Activated CD4-positive, alpha-beta T cell treated with anti-CD3 and anti-CD28 coated beads, Interleukin-2, amount 50 U/mL, for 16 hours (primary cell): ENCODE results near the gene TCP11L2.

Experiments used
- DNase-seq: peaks from one replicate; pipeline ENCODE4 v3.0.0-alpha.2; 2020

Gene TCP11L2

GRCh38 chr12:106302401-106303201 lies at the start of gene TCP11L2:
Gene TCP11L2 (plus strand): TSS chr12:106302733. CDS start chr12:106311076, 8,343 bp downstream.
- peak; percentile 83 for DNase-seq

GRCh38 chr12:106254724-106255123 lies 47.8 kb upstream of the TCP11L2 start:
- DNase-seq, result no peak

DNA sequence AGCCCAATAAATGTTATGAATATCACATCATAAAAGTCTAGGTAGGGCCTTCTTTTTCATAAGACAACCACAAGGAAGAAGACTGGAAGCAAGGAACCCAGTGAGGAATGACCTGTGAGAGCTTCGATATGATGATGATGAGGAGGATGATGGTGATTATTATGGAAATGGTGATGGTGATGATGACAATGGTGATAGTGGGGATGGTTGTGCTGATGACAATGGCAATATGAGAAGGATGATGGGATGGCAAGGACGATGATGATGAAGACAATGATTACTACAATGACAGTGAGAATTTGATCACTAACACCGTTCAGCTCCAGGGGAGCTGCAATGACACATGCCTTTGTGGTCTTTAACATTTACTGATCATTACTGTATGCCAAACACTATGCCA lies 47.0 kb upstream of the TCP11L2 start:
- DNase-seq, result no peak

GRCh38 chr12:106255952-106256351 lies 46.6 kb upstream of the TCP11L2 start:
- no peak for DNase-seq

GRCh38 chr12:106256524-106256923 lies 46.0 kb upstream of the TCP11L2 start:
- DNase-seq, result no peak

- DNase-seq, result no peak
Measured at GRCh38 chr12:106258226-106258625, 44.3 kb upstream of the TCP11L2 start.

DNA sequence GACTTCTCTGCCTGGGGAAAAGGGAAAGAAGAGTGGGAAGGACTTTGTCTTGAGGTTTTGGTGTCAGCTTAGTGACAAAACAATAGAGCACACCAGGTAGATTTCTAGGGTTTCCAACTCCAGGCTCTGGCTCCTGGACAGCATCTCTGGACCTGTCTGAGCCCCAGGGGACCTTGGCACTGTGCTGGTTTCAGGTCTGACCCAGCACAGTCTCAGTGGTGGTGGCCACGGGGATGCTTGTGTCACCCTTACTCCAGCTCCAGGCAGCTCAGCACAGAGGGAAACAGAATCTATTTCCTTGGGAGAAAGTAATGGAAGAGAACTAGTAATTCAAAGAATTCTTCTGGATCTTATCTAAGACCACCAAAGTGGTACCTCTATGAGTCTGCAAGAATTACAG lies 43.6 kb upstream of the TCP11L2 start:
- no peak for DNase-seq

DNA sequence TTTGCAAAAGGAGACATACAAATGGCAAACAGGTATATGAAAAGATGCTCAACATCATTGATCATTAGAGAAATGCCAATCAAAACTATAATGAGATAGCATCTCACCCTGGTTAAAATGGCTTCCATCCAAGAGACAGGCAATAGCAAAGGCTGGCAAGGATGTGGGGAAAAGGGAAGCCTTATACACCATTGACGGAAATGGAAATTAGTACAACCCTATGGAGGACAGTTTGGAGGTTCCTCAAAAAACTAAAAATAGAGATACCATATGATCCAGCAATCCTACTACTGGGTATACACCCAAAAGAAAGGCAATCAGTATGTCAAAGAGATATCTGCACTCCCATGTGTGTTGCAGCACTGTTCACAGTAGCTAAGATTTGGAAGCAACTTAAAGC lies 37.4 kb upstream of the TCP11L2 start:
- no peak for DNase-seq

DNA sequence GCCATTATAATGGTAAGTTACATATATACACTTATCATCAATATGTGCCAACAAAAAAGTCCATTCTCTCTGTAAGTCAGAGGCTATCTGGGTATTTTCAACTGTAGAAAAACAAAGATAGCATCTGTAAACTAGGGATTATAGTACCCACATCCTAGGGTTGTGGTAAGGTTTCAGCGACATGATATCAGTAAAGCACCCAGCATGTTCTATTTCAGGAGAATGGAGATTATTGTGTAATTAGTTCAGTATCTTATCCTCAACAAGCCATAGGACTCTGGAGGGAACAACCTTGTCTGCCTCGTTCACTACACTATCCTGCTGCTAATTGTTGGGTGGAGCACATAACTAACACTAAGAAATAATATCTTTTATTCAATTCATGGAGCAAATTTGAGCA lies 35.0 kb upstream of the TCP11L2 start:
- DNase-seq, result peak; percentile 10

- no peak for DNase-seq
Measured at GRCh38 chr12:106269150-106269771, 33.3 kb upstream of the TCP11L2 start.

DNA sequence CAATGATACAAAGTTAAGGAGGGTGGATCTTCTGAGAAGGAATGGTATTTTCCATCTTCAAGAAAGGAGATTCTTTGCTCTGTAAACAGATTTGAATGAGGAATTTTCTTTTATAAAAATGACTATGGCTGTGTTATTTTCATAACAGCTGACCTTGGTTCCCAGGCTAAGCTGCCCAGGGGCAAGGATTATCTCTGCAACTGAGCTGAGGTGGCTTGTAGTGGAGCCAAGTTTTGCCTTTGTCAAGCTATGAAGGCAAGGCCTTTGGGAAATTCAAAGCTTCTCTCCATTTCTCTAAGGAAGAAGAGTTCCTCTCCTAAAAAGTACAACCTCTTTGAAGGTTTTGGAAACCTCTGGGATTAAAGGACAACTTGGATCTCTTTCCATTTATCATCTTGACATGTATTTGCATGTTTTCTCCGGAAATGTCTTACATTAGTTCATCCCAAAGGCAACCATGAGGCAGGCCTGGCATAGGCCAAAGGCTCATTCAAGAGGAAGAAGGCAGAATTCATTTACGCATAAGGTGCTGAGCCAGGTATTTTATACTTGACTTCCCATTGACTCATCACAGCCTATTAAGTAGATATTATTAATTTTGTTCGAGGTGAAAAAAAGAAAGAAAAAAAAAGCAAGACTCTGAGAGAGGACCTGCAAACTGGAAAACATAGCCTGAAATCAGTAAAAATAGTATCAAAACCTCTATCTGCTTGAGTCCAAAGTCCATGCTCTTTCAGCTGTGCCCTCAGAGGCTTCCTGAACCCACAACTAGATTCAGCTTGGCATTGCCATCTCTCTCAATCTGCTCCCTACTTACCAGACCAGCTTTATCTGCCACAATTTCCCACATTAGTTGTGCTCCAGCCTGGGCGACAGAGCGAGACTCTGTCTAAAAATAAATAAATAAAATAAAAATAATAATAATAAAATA lies 30.7 kb upstream of the TCP11L2 start:
- DNase-seq, result no peak

DNA sequence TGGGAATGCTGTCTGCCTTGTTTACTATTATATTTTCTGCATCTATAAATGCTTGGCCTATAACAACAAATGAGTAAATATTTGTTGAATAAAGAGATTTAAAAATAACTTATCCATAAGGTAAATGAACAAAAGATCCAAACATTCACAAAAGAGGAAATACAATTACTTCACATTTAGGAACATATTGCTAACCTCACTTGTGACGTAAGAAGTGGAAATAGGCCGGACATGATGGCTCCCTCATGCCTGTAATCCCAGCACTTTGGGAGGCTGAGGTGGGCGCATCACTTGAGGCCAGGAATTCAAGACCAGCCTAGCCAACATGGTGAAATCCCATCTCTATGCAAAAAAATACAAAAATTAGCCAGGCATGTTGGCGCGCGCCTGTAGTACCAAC lies 29.0 kb upstream of the TCP11L2 start:
- no peak for DNase-seq

GRCh38 chr12:106274012-106274411 lies 28.5 kb upstream of the TCP11L2 start:
- no peak for DNase-seq

- no peak for DNase-seq
Measured at GRCh38 chr12:106274575-106275121, 27.9 kb upstream of the TCP11L2 start.

- no peak for DNase-seq
Measured at GRCh38 chr12:106275458-106275857, 27.1 kb upstream of the TCP11L2 start.

DNA sequence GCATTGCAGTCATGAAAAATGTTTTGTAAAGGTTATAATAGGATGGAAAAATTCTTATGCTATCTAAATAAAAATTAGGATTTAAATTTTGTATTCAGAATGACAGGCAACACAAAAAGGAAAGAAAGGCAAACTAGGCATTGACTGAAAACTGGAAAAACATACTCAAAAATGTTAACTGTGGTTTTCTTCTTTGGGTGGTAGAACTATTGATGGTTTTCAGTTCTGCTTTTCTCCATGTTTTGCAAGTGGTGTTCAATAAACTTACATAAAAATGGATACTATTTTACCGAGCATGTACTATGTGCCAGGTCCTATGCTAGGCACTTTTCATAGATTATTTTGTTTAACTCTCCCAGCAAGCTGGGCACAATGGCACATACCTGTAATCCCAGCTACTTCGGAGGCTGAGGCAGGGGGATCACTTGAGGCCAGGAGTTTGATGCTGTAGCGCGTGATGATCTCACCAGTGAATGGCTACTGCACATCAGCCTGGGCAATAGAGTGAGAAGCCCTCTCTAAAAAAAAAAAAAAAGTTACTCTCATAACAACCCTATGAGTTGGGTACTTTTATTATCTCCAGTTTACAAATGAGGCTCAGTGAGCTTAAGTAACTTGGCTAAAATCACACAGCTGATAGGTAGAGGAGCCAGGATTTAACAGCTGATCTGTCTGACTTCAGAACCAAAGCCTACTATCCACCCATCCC lies 26.3 kb upstream of the TCP11L2 start:
- DNase-seq, result no peak

DNA sequence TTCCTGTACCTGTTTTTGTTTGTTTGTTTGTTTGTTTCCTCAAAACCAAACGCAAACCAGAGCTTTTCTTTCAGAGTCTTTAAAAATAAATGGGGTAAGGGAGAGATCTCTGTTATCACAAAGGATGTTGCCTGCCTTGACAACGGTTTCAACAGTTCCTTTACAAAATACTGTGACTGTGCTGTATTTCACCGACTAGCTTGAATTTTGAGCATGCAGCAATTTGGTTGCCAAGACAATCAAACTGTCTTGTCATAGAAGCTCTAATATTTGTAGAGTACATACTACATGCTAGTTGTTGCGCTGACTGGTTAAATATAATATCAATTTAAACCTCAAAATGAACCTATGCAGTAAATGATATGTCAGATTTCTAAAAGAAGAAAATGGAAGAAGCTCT lies 22.4 kb upstream of the TCP11L2 start:
- DNase-seq, result no peak

GRCh38 chr12:106281056-106281782 lies 21.3 kb upstream of the TCP11L2 start:
- no peak for DNase-seq

- no peak for DNase-seq
Measured at GRCh38 chr12:106281804-106282203, 20.7 kb upstream of the TCP11L2 start.

- peak; percentile 53 for DNase-seq
Measured at GRCh38 chr12:106282457-106283097, 20.0 kb upstream of the TCP11L2 start.
